Endothelial cell of umbilical vein (primary cell): ENCODE data around the gene SP2. TPM values are rescaled to one million over a fixed set of nuclear protein-coding genes. Genes with fewer than 3 reads are reported as not detected.
A peak's percentile ranks its signal among the peaks of the same experiment; 100 is the strongest.

Source experiments
- BruUV-seq: library from RNA; stranded (reverse); fragments of 400-500 nt; replicated peaks from 2 replicates; lab custom pipeline; 2021; lab: Mats Ljungman, UMichigan
- CTCF ChIA-PET: fragments of 300-600, 350-600 bp; sonication (Branson Sonifier 250); formaldehyde crosslinking; loops from one replicate; lab custom pipeline; 2021; ENCODE audit warnings: antibody characterized with exemption, inconsistent platforms; lab: Charles Lee
- POLR2A ChIA-PET: fragments of 300-600, 350-600 bp; sonication (Branson Sonifier 250); formaldehyde crosslinking; loops from one replicate; lab custom pipeline; 2021; ENCODE audit warnings: antibody characterized with exemption, inconsistent platforms; lab: Charles Lee
- DNase-seq: peaks from one replicate; pipeline ENCODE4 v3.0.0-alpha.2; 2011; ENCODE audit warnings: low read depth, low spot score
- FAIRE-seq: peaks from 2 replicates; lab custom pipeline; 2011; peaks lifted over from hg19 to GRCh38; lab: Jason Lieb, UNC
- H2AFZ ChIP-seq: 2 replicates; pipeline ENCODE4 v1.6.0; 2012; ENCODE audit warnings: low read depth, low read length, control low read depth, inconsistent platforms
- H3K27ac ChIP-seq: 2 replicates; pipeline ENCODE4 v1.5.1; 2011; ENCODE audit warnings: low read depth, mild to moderate bottlenecking, control low read depth, low read length, moderate library complexity; ENCODE audit not compliant: insufficient read depth
- H3K27me3 ChIP-seq, 2 experiments: 2 replicates each; pipeline versions ENCODE4 v1.6.0 to v1.6.1; 2011; ENCODE audit warnings: low read length in 2 of 2, mixed read lengths in 1 of 2; ENCODE audit not compliant: control insufficient read depth in 2 of 2, insufficient read depth in 2 of 2
- H3K36me3 ChIP-seq, 2 experiments: 2 replicates in 1 of 2; 3 replicates in 1 of 2; pipeline ENCODE4 v1.5.1; 2011; ENCODE audit warnings: low read length in 2 of 2, mild to moderate bottlenecking in 1 of 2, moderate library complexity in 1 of 2; ENCODE audit not compliant: control insufficient read depth in 2 of 2, insufficient read depth in 2 of 2; ENCODE audit errors: extremely low read depth in 1 of 2
- H3K4me1 ChIP-seq: 3 replicates; pipeline ENCODE4 v1.5.1; 2011; ENCODE audit warnings: mild to moderate bottlenecking, low read length; ENCODE audit not compliant: control insufficient read depth, insufficient read depth; ENCODE audit errors: extremely low read depth
- H3K4me2 ChIP-seq: 2 replicates; pipeline ENCODE4 v1.6.1; 2011; ENCODE audit warnings: low read length, control low read depth, mixed read lengths; ENCODE audit not compliant: insufficient read depth
- H3K4me3 ChIP-seq, 3 experiments: fragments of 200-600 bp in 1 of 3; sonication (generic), shearing (Covaris generic) in 1 of 3; replicated peaks in 1 of 3; 2 replicates each; pipeline ENCODE4 v1.5.1; 2011 to 2016; ENCODE audit warnings: control low read depth in 3 of 3, low read length in 3 of 3, mild to moderate bottlenecking in 2 of 3, inconsistent platforms in 1 of 3, low read depth in 1 of 3, moderate library complexity in 1 of 3; ENCODE audit not compliant: insufficient read depth in 1 of 3
- H3K79me2 ChIP-seq: 2 replicates; pipeline ENCODE4 v1.6.0; 2012; ENCODE audit warnings: low read length, inconsistent platforms; ENCODE audit not compliant: control insufficient read depth, insufficient read depth
- H3K9ac ChIP-seq: replicated peaks from 2 replicates; pipeline ENCODE3; 2011; ENCODE audit warnings: low read length, control low read depth; ENCODE audit not compliant: insufficient read depth; ENCODE audit errors: extremely low read depth
- H3K9me1 ChIP-seq: replicated peaks from 3 replicates; pipeline ENCODE4 v1.6.0; 2011; ENCODE audit warnings: mild to moderate bottlenecking, low read length; ENCODE audit not compliant: control insufficient read depth, insufficient read depth; ENCODE audit errors: extremely low read depth
- H3K9me3 ChIP-seq: replicated peaks from 2 replicates; pipeline ENCODE4 v1.5.1; 2012; ENCODE audit warnings: low read length, inconsistent platforms; ENCODE audit not compliant: control insufficient read depth, insufficient read depth
- H4K20me1 ChIP-seq: replicated peaks from 2 replicates; pipeline ENCODE3; 2011; ENCODE audit warnings: mild to moderate bottlenecking, low read length; ENCODE audit not compliant: control insufficient read depth, insufficient read depth; ENCODE audit errors: extremely low read depth
- FOS ChIP-seq: IDR thresholded peaks from 2 replicates; pipeline ENCODE4 v1.6.1; 2011; ENCODE audit warnings: mild to moderate bottlenecking, low read length, moderate library complexity, borderline replicate concordance; ENCODE audit not compliant: insufficient read depth
- JUN ChIP-seq: IDR thresholded peaks from 2 replicates; pipeline ENCODE4 v1.6.1; 2011; ENCODE audit warnings: borderline replicate concordance, low read depth; ENCODE audit not compliant: insufficient read length, insufficient read depth
- dilution Hi-C: fragments of 300-500 bp; cut with MboI; formaldehyde crosslinking; loops from one replicate; pipeline ENCODE4 v1.15.0; 2019; ENCODE audit warnings: low sequenced_read_pairs; ENCODE audit not compliant: extremely low pct_ligation_motif_present
- intact Hi-C: fragments of 100-400 bp; cut with micrococcal nuclease; formaldehyde crosslinking; loops from one replicate; pipeline ENCODE4 v1.10.0; 2022
- polyA plus RNA-seq, 4 experiments: library from polyadenylated mRNA; depleted of rRNA in 3 of 4; stranded (reverse) in 3 of 4; unstranded in 1 of 4; fragments of >200 nt; gene quantifications; 2 replicates each; pipeline versions ENCODE4 v1.2.1 to v1.2.3, GENCODE V29; 2011 to 2012; ENCODE audit warnings: missing spikeins in 1 of 4
- total RNA-seq: library from RNA; stranded (reverse); gene quantifications from 2 replicates; pipeline ENCODE4 v1.2.3, GENCODE V29; 2021
- TF ChIP-seq, protein P1 (sequence below), 2 donors: IDR thresholded peaks; 1 replicate in 1 of 2; 2 replicates in 1 of 2; pipeline ENCODE4 v1.5.1; 2011; ENCODE audit warnings: low read length in 2 of 2, mild to moderate bottlenecking in 2 of 2, moderate library complexity in 2 of 2, control low read depth in 1 of 2, inconsistent platforms in 1 of 2, low read depth in 1 of 2; ENCODE audit not compliant: insufficient read depth in 1 of 2; ENCODE audit errors: extremely low read depth in 1 of 2

SP2 gene
- total and polyA plus RNA-seq, 2 donors (not counting 3 experiments of a cell fraction or from before 2014, with no cell fraction given) = 11.2 to 18.6 TPM

DNA sequence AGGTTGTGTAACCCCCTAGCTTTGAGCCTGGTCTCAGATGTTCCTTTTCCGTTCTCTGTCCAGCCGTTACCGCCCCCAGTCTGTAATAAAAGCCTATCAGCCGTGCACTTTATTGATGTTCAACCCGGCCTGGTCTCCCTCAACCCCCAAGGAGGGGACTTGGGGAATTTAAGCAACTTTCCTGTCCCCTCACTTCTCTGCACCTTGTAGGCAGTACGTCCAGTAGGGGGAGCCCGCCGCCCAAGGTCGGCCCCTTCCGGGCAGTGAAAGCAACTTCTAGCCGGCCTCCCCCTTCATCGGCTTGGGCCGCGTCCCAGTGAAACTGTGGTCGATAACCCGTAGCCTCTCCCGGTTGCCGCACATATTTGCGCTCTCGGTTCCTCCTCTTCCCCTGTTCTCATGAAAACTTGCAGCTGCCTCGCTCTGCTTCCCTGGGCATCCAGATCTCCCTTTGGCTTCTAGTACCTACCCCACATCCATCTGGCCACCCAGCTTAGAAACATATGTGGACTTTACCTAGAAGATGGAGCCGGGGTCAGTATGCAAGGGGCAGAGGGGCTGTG lies 53.2 kb downstream of the SP2 start:
- CTCF ChIA-PET = interaction anchor here (0.5 to 6.2 kb wide), 26 partner anchors 8 to 209 kb away, joined by 3 to 134 read pairs (median 5); partner anchors contain the start of genes CDK5RAP3, PNPO, PRR15L and SCRN2
- no peak overlapping the region for H3K4me3 ChIP-seq
- H3K27me3 ChIP-seq = no peaks in the 10 kb centered on the region
- peak overlapping the region; percentile 92 for H2AFZ ChIP-seq
- dilution Hi-C loops = no loop called here
- H3K27ac ChIP-seq = no peak overlapping the region
- no peaks in the 10 kb centered on the region for H3K9me3 ChIP-seq
- no peaks in the 10 kb centered on the region for H3K79me2 ChIP-seq
- peaks cover 4% of the 10 kb centered on the region for H3K4me1 ChIP-seq
- TF ChIP-seq JUN = no peak
- TF ChIP-seq, protein P1, sequence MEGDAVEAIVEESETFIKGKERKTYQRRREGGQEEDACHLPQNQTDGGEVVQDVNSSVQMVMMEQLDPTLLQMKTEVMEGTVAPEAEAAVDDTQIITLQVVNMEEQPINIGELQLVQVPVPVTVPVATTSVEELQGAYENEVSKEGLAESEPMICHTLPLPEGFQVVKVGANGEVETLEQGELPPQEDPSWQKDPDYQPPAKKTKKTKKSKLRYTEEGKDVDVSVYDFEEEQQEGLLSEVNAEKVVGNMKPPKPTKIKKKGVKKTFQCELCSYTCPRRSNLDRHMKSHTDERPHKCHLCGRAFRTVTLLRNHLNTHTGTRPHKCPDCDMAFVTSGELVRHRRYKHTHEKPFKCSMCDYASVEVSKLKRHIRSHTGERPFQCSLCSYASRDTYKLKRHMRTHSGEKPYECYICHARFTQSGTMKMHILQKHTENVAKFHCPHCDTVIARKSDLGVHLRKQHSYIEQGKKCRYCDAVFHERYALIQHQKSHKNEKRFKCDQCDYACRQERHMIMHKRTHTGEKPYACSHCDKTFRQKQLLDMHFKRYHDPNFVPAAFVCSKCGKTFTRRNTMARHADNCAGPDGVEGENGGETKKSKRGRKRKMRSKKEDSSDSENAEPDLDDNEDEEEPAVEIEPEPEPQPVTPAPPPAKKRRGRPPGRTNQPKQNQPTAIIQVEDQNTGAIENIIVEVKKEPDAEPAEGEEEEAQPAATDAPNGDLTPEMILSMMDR (IDR thresholded peaks at IDR 0.05; ENCODE audit: extremely low read depth in 1 of 2, insufficient read depth in 1 of 2, low read depth in 1 of 2, low read length in 2 of 2) = peak; percentile 90 to 95
- intact Hi-C loops = loop anchor here (1.0 to 2.0 kb wide), 3 partner anchors 21 to 69 kb away; no protein-coding TSS in a partner anchor
- peak; percentile 94 for FAIRE-seq
- DNase-seq = peak; percentile 77
- H3K9me1 ChIP-seq = no peaks in the 10 kb centered on the region
- BruUV-seq = no TSS peak
- H4K20me1 ChIP-seq = no peaks in the 10 kb centered on the region
- peak overlapping the region; percentile 17 for H3K9ac ChIP-seq
- POLR2A ChIA-PET = no interaction called here
- peak overlapping the region; percentile 28 for H3K4me2 ChIP-seq
- peaks cover 0 to 9% of the 10 kb centered on the region in 2 experiments for H3K36me3 ChIP-seq

DNA sequence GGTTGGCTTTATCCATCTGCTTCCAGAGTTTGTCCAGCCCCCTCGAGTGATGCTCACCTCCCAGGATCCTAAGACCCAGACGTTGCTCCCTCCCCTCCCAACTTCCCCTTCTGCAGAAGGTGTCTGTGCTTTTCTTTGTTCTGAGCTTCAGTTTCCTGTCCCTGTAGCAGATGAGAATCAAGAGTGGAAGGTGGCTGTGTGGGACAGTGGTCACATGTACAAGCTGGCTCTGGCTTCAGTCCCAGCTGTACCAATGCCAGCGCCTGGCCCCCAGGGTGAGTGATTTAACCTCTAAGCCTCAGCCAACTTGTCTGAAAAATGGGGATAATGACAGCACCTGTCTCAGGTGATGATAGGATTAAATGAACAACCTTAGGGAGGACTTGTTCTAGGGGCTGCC lies 53.9 kb downstream of the SP2 start:
- Histone ChIP-seq H3K4me3 (no peak overlapping the region), H3K79me2 (no peaks in the 10 kb centered on the region), H3K9me3 (no peaks in the 10 kb centered on the region), H4K20me1 (no peaks in the 10 kb centered on the region), H3K27me3 (no peaks in the 10 kb centered on the region), H3K9me1 (no peaks in the 10 kb centered on the region), H3K4me2 (no peak overlapping the region), H3K27ac (no peak overlapping the region), H2AFZ (no peak overlapping the region), H3K36me3 (peaks cover 0 to 6% of the 10 kb centered on the region in 2 experiments), H3K9ac (no peak overlapping the region), H3K4me1 (peaks cover 4% of the 10 kb centered on the region)
- FAIRE-seq (no peak), DNase-seq (no peak)
- intact Hi-C loops (loop anchor here (1.0 to 2.0 kb wide), 3 partner anchors 20 to 68 kb away; no protein-coding TSS in a partner anchor), dilution Hi-C loops (no loop called here)
- no TSS peak for BruUV-seq
- ChIA-PET POLR2A (no interaction called here), CTCF (interaction anchor here (0.6 to 6.2 kb wide), 21 partner anchors 8 to 115 kb away, joined by 3 to 134 read pairs (median 5); partner anchors contain the start of genes CDK5RAP3, PNPO, PRR15L and SCRN2)
- no peak for TF ChIP-seq FOS
- TF ChIP-seq, protein P1 (IDR thresholded peaks at IDR 0.05; ENCODE audit: extremely low read depth in 1 of 2, insufficient read depth in 1 of 2, low read depth in 1 of 2, low read length in 2 of 2) = no peak
